K562 (cell line): Measurements from ENCODE around the gene MBD2. TPM values are rescaled to one million over a fixed set of nuclear protein-coding genes. Genes with fewer than 3 reads are reported as not detected.

ENCODE experiments used
- ATAC-seq: fragments of 200-7000 bp; cut with Tn5 transposase; 3 replicates; pipeline ENCODE4 v1.9.1; 2020; ENCODE audit warnings: moderate library complexity
- BruUV-seq: library from RNA; stranded (reverse); fragments of 400-500 nt; replicated peaks from 2 replicates; lab custom pipeline; 2021; lab: Mats Ljungman, UMichigan
- CTCF ChIA-PET: fragments of 300-600 bp; formaldehyde crosslinking; extraction: SDS; loops from one replicate; lab custom pipeline; 2021; ENCODE audit warnings: low intra/inter-chr PET ratio; lab: Yijun Ruan, JAX
- POLR2A ChIA-PET: fragments of 300-600, 350-650 bp; sonication (Branson Sonifier 250); formaldehyde crosslinking; extraction: SDS; loops from one replicate; lab custom pipeline; 2021; ENCODE audit warnings: antibody characterized with exemption, inconsistent platforms; lab: Yijun Ruan, JAX
- DNase-seq, 4 experiments: peaks; one replicate each; pipeline versions ENCODE4 v3.0.0 to v3.0.0-alpha.2; 2011 to 2018; ENCODE audit warnings: low spot score in 3 of 4, mixed read lengths in 3 of 4; ENCODE audit errors: extremely low read depth in 1 of 4
- FAIRE-seq: peaks from 2 replicates; lab custom pipeline; 2011; peaks lifted over from hg19 to GRCh38; lab: Jason Lieb, UNC
- H2AFZ ChIP-seq: 2 replicates; pipeline ENCODE4 v1.6.0; 2011; ENCODE audit warnings: low read depth, low read length, control low read depth, inconsistent platforms
- H3K27ac ChIP-seq: fragments of 200-600 bp; 3 replicates; pipeline ENCODE4 v1.8.0; 2011; ENCODE audit warnings: low read depth, mild to moderate bottlenecking, control low read depth, inconsistent platforms, low read length, moderate library complexity, mixed read lengths; ENCODE audit errors: extremely low read depth
- H3K27me3 ChIP-seq, 2 experiments: fragments of 300-600 bp in 1 of 2; 2 replicates in 1 of 2; 3 replicates in 1 of 2; pipeline versions ENCODE4 v1.6.0 to v1.8.0; 2011; ENCODE audit warnings: inconsistent platforms in 2 of 2, low read length in 2 of 2, mild to moderate bottlenecking in 1 of 2, mixed read lengths in 1 of 2, moderate library complexity in 1 of 2; ENCODE audit not compliant: control insufficient read depth in 2 of 2, insufficient read depth in 2 of 2
- H3K36me3 ChIP-seq: fragments of 300-600 bp; 3 replicates; pipeline ENCODE4 v1.8.0; 2011; ENCODE audit warnings: mild to moderate bottlenecking, low read length, inconsistent platforms; ENCODE audit not compliant: control insufficient read depth, insufficient read depth
- H3K4me1 ChIP-seq, 2 experiments: fragments of 200-600 bp in 1 of 2; replicated peaks in 1 of 2; 2 replicates in 1 of 2; 3 replicates in 1 of 2; pipeline versions ENCODE4 v1.5.1 to v1.8.0; 2011; ENCODE audit warnings: inconsistent platforms in 2 of 2, low read length in 2 of 2, mild to moderate bottlenecking in 1 of 2, mixed read lengths in 1 of 2, moderate library complexity in 1 of 2; ENCODE audit not compliant: control insufficient read depth in 2 of 2, insufficient read depth in 2 of 2
- H3K4me2 ChIP-seq: 2 replicates; pipeline ENCODE4 v1.6.1; 2011; ENCODE audit warnings: low read length, control low read depth, inconsistent platforms, mixed read lengths; ENCODE audit not compliant: insufficient read depth
- H3K4me3 ChIP-seq: fragments of 200-600 bp; sonication (generic), shearing (Covaris generic); 2 replicates; pipeline ENCODE4 v1.5.1; 2016; ENCODE audit warnings: control low read depth, inconsistent platforms
- H3K79me2 ChIP-seq: fragments of 200-600 bp; 3 replicates; pipeline ENCODE4 v1.8.0; 2011; ENCODE audit warnings: low read length, inconsistent platforms; ENCODE audit not compliant: control insufficient read depth, insufficient read depth
- H3K9ac ChIP-seq, 2 experiments: 2 replicates each; pipeline versions ENCODE4 v1.6.0 to v1.6.1; 2011; ENCODE audit warnings: low read depth in 2 of 2, low read length in 2 of 2, control low read depth in 1 of 2, inconsistent platforms in 1 of 2, mild to moderate bottlenecking in 1 of 2, mixed read lengths in 1 of 2; ENCODE audit not compliant: insufficient read depth in 1 of 2
- H3K9me1 ChIP-seq: one replicate; pipeline ENCODE4 v1.6.0; 2011; ENCODE audit warnings: inconsistent platforms, mild to moderate bottlenecking, low read length, moderate library complexity; ENCODE audit not compliant: control insufficient read depth, insufficient read depth
- H3K9me3 ChIP-seq: replicated peaks from 2 replicates; pipeline ENCODE4 v1.5.1; 2011; ENCODE audit warnings: low read depth, low read length, inconsistent platforms; ENCODE audit not compliant: control insufficient read depth, insufficient read depth
- H4K20me1 ChIP-seq: replicated peaks from 2 replicates; pipeline ENCODE4 v1.6.1; 2011; ENCODE audit warnings: low read length, inconsistent platforms, mixed read lengths; ENCODE audit not compliant: control insufficient read depth, insufficient read depth
- BCLAF1 ChIP-seq, 2 experiments: fragments of 450-650 bp in 1 of 2; IDR thresholded peaks; 2 replicates each; pipeline ENCODE4 v1.6.1; 2011 to 2017; ENCODE audit warnings: low read depth in 2 of 2, antibody characterized with exemption in 1 of 2, borderline replicate concordance in 1 of 2, low read length in 1 of 2, mild to moderate bottlenecking in 1 of 2, mixed read lengths in 1 of 2; ENCODE audit not compliant: control insufficient read depth in 1 of 2
- BRF1 ChIP-seq: IDR thresholded peaks from 3 replicates; pipeline ENCODE4 v1.6.1; 2011; ENCODE audit warnings: borderline replicate concordance, mild to moderate bottlenecking; ENCODE audit not compliant: insufficient read length; ENCODE audit errors: extremely low read depth
- CGGBP1 ChIP-seq: fragments of 250-450 bp; sonication (Bioruptor Pico); IDR thresholded peaks from 2 replicates; pipeline ENCODE4 v1.9.0; 2021; ENCODE audit warnings: mild to moderate bottlenecking
- E4F1 ChIP-seq: fragments of 250-450 bp; sonication (Bioruptor Pico); IDR thresholded peaks from 2 replicates; pipeline ENCODE4 v1.5.0; 2021; ENCODE audit warnings: mild to moderate bottlenecking, borderline replicate concordance
- HEY1 ChIP-seq: fragments of 250-450 bp; sonication (Bioruptor Pico); IDR thresholded peaks from 2 replicates; pipeline ENCODE4 v1.5.0; 2020; ENCODE audit warnings: mild to moderate bottlenecking, moderate library complexity, borderline replicate concordance
- HINFP ChIP-seq: fragments of 450-650 bp; conservative IDR thresholded peaks from 2 replicates; pipeline ENCODE4 v1.6.1; 2016; ENCODE audit warnings: missing genetic modification characterization, low read depth, mild to moderate bottlenecking, control low read depth, missing compliant biosample characterization
- SNRNP70 ChIP-seq: fragments of 200-400 bp; formaldehyde crosslinking; optimal IDR thresholded peaks from 2 replicates; pipeline ENCODE3; 2017; ENCODE audit warnings: low read depth, low read length
- in situ Hi-C: fragments of 300-500 bp; cut with MboI; formaldehyde crosslinking; loops from 4 replicates; pipeline ENCODE4 v1.15.0; 2018; ENCODE audit warnings: inconsistent platforms, mixed read lengths
- intact Hi-C: fragments of 100-400 bp; cut with micrococcal nuclease; formaldehyde crosslinking; loops from 2 replicates; pipeline ENCODE4 v1.14.2; 2022
- polyA plus RNA-seq, 8 experiments: library from polyadenylated mRNA; depleted of rRNA in 4 of 8; stranded (reverse) in 5 of 8; unstranded in 3 of 8; fragments of >200 nt; fragmentation: Nextera tagmentation in 2 of 8; fragmentation: Illumina TruSeq in 1 of 8; extraction: Ambion mirVana in 2 of 8; extraction: Trizol in 1 of 8; gene quantifications; 2 replicates each; pipeline versions ENCODE4 v1.2.1 to v1.2.3, GENCODE V29; 2011 to 2014; ENCODE audit warnings: inconsistent platforms in 1 of 8, missing spikeins in 1 of 8
- total RNA-seq, 7 experiments: library from RNA; depleted of rRNA in 6 of 7; stranded (reverse); fragments of >200 nt in 6 of 7; fragmentation: Illumina TruSeq in 2 of 7; extraction: Trizol in 2 of 7; gene quantifications; 2 replicates each; pipeline versions ENCODE4 v1.2.1 to v1.2.3, GENCODE V29; 2011 to 2021; ENCODE audit warnings: low replicate concordance in 1 of 7

Gene MBD2
- total and polyA plus RNA-seq, 9 of the 15 experiments (the other 6 are each of a cell fraction or from before 2014, with no cell fraction given): 4.4 to 40.2 (median 13.9) TPM

GRCh38 chr18:54130177-54130576 is 94.3 kb downstream of the MBD2 start:
- Histone ChIP-seq H3K79me2 (no peaks in the 10 kb centered on the region), H3K36me3 (no peaks in the 10 kb centered on the region), H3K9me3 (no peaks in the 10 kb centered on the region), H3K4me2 (no peak overlapping the region), H3K27me3 (no peaks in the 10 kb centered on the region), H2AFZ (no peak overlapping the region), H3K4me1 (no peaks in the 10 kb centered on the region), H3K27ac (no peak overlapping the region), H3K9ac (no peak overlapping the region), H3K4me3 (no peak overlapping the region), H3K9me1 (no peaks in the 10 kb centered on the region), H4K20me1 (no peaks in the 10 kb centered on the region)
- in situ Hi-C loops: no loop called here
- DNase-seq (no peak), ATAC-seq (no peak), FAIRE-seq (no peak)
- no TSS peak for BruUV-seq
- ChIA-PET CTCF (no interaction called here), POLR2A (no interaction called here)
- intact Hi-C loops: no loop called here
- TF ChIP-seq SNRNP70 (no peak), HEY1 (CRISPR knock-in tag) (no peak), BCLAF1 (IDR thresholded peaks at IDR 0.05; ENCODE audit: borderline replicate concordance in 1 of 2, control insufficient read depth in 1 of 2, low read depth in 2 of 2, low read length in 1 of 2) (no peak), BRF1 (no peak), CGGBP1 (CRISPR knock-in tag) (no peak), HINFP (tag) (no peak), E4F1 (CRISPR knock-in tag) (no peak)
